Measurements from ENCODE around the gene HLF.

HLF gene

DNA sequence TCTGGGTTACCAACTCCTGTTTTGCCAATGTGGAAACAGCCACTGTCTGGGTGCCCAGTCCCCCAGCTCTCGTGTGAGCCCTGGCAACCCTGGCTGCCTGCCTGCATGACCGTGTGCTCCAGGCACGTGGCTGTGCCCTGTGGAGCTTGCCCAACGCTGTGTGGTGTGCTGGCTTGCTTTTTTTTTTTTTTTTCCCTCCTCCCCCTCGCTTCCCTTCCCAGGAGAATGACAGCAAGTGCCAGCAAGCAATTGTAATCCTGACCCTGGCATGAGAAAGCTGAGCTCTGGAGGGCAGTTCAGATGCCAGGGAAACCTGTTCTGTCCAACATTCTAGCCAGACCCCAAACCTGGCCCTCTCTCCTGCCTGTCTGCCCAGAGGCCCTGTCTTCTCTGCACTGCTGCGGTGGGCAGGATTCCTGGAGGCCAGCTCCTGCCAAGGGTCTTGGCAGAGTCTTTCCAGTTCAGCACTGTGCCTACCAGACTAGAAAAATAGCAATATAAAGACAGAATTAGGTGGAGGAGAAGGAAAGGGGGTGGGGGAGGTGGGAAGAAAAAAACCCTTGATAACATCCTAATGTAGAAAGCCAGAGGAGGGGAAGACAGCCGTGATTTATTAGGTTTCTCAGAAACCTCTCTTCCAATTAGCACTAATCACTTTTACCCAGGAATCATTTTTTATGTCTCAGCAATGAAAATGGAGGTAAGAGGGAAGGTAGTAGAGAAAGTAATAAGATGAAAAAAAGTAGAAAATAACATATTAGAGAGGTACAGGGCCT, 9.0 kb downstream of the HLF start:
- no peaks in the 10 kb centered on the region for H3K36me3 ChIP-seq (replicated peaks)
- no peak overlapping the region for H3K4me3 ChIP-seq (ENCODE audit: low read depth, low read length)
- DNase-seq: no peak
- in situ Hi-C loops (cut with HindIII; ENCODE audit: low pct_ligation_motif_present, low sequenced_read_pairs): no loop called here
- TF ChIP-seq, protein P1, sequence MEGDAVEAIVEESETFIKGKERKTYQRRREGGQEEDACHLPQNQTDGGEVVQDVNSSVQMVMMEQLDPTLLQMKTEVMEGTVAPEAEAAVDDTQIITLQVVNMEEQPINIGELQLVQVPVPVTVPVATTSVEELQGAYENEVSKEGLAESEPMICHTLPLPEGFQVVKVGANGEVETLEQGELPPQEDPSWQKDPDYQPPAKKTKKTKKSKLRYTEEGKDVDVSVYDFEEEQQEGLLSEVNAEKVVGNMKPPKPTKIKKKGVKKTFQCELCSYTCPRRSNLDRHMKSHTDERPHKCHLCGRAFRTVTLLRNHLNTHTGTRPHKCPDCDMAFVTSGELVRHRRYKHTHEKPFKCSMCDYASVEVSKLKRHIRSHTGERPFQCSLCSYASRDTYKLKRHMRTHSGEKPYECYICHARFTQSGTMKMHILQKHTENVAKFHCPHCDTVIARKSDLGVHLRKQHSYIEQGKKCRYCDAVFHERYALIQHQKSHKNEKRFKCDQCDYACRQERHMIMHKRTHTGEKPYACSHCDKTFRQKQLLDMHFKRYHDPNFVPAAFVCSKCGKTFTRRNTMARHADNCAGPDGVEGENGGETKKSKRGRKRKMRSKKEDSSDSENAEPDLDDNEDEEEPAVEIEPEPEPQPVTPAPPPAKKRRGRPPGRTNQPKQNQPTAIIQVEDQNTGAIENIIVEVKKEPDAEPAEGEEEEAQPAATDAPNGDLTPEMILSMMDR (IDR thresholded peaks at IDR 0.05; ENCODE audit: low read depth, low read length, missing control alignments): no peak
- no peak overlapping the region for H3K27ac ChIP-seq
- H3K27me3 ChIP-seq (replicated peaks): peaks cover 1% of the 10 kb centered on the region

DNA sequence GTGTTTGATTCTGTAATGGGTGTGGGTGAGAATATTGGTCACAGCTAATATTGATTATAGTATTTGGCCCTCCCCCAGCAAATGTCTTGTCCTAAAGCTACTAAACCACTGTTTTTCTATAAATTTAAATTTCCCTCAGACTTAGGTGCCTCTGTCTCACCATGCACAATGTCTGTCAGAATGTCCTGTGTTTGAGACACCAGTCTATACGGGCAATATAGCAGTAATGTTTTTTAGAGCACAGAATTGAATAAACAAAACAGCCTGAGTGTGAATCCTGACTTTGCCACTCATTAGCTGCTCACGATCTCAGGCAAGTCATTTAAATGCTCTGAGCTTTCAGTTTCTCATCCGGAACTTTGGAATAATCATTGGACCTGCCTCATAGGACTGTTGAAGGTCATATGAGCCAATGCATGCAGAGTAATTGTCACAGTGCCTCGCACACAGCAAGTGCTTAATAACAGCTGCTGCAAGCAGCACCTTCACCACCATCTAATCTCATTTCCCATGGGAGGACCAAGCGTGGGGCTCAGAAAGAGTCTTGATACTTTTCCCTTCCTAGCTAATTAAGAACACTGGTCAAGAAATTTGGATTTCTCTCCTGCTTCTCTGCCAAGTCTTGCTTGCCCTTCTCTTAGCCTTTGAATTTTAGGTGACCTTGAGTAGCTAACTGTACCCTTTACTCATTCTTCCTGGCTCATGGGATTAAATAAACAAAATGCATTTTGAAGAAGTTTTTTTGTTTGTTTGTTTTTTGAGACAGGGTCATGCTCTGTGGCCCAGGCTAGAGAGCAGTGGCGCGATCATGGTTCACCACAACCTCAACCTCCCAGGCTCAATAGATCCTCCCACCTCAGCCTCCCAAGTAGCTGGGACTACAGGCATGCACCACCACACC, 9.8 kb downstream of the HLF start:
- in situ Hi-C loops (cut with HindIII; ENCODE audit: low pct_ligation_motif_present, low sequenced_read_pairs): no loop called here
- H3K27ac ChIP-seq: no peak overlapping the region
- DNase-seq: no peak
- TF ChIP-seq, protein P1 (IDR thresholded peaks at IDR 0.05; ENCODE audit: low read depth, low read length, missing control alignments): no peak
- no peaks in the 10 kb centered on the region for H3K36me3 ChIP-seq (replicated peaks)
- no peaks in the 10 kb centered on the region for H3K27me3 ChIP-seq (replicated peaks)
- no peak overlapping the region for H3K4me3 ChIP-seq (ENCODE audit: low read depth, low read length)

DNA sequence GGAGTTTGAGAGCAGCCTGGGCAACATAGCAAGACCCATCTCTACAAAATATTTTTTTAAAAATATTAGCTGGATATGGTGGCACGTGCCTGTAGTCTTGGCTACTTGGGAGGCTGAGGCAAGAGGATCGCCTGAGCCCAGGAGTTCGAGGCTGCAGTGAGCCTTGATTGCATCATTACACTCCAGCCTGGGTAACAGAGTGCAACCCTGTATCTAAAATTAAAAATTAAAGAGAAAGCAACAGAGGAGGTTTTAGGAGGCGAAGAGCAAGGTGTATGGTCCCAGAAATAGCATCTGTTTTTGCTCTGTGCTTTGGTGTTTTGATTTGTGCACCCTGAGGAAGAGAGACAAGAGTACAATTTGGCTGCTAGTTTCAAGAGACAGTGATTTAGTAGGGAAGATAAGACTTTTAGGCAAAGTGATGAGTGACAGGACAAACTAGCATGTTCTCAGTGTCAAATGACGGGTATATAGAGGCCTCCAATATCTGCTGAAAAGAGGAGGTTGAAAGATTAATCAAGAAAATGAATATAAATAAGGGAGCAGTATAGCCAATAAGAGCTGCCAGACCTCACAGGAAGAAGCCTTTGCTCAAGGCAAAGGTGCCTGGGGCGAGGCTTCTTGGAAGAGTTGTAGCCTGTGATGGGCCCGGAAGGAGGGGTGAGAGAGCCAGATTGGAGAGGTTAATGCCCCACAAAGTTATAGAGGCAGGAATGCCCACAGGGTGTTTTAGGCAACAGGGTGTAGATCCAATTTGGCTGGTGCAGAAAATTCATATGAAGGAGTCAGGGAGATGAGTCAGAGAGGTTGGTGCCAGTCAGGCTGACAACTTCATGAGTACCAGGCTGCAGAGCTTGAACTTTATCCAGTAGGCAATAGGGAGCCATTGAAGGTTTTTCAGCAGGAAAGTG, 11.4 kb downstream of the HLF start:
- H3K4me3 ChIP-seq (ENCODE audit: low read depth, low read length): no peak overlapping the region
- no peak for DNase-seq
- in situ Hi-C loops (cut with HindIII; ENCODE audit: low pct_ligation_motif_present, low sequenced_read_pairs): no loop called here
- no peaks in the 10 kb centered on the region for H3K36me3 ChIP-seq (replicated peaks)
- no peak overlapping the region for H3K27ac ChIP-seq
- no peaks in the 10 kb centered on the region for H3K27me3 ChIP-seq (replicated peaks)
- TF ChIP-seq, protein P1 (IDR thresholded peaks at IDR 0.05; ENCODE audit: low read depth, low read length, missing control alignments): no peak

DNA sequence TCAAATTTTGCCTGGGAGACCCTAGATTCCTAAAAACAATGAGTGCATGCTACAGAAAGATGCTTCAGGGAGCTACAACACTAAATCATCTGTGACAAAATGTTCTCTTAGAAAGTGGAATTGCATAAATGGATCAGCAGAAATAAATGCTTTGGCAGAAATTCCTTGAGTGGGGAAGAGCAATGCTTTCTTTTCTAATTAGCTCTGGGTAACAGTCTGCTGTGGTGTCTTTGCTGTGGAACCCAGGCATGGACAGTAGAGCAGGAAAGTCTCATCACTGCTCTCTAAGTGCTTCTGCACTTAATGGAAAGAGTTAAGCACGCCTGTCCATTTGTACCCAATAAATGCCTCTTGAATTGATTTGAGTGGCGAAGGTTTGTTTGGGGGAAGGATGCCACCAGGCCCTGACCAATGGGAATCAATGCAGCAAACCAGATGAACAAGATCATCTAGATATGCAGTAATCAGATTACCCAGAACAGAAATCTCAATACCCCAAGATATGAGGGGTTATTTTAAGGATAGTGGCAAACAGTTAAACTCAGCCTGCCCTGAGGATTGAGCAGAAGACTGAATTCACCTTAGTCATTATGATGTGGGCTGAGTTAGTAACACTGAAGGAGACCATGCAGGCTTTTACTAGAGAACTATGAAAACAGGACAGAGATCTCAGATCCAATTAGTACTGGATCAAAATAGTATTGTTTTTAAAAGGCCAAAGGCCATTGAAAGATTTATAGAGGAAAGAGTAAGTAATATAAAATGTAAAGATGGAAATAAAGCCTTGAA, 13.6 kb downstream of the HLF start:
- Histone ChIP-seq H3K27me3 (replicated peaks) (no peaks in the 10 kb centered on the region), H3K27ac (no peak overlapping the region), H3K36me3 (replicated peaks) (no peaks in the 10 kb centered on the region), H3K4me3 (ENCODE audit: low read depth, low read length) (no peak overlapping the region)
- TF ChIP-seq, protein P1 (IDR thresholded peaks at IDR 0.05; ENCODE audit: low read depth, low read length, missing control alignments): no peak
- DNase-seq: no peak
- in situ Hi-C loops (cut with HindIII; ENCODE audit: low pct_ligation_motif_present, low sequenced_read_pairs): no loop called here

DNA sequence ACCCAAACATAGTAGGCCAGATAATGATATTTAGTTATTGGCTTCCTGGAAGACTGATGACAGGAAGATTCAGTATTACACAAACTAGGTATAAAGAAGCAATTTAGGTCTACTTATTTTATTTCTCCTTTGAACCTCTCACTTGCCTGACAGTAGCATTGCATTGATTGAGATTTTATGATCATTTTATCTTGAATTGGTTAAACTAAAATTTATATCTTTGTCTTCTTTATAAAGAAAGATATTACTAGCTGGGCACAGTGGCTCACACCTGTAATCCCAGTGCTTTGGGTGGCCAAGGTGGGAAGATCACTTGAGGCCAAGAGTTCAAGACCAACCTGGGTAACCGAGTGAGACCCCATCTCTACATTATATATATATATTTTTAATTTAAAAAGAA, 14.4 kb downstream of the HLF start:
- Histone ChIP-seq H3K36me3 (replicated peaks) (no peaks in the 10 kb centered on the region), H3K27me3 (replicated peaks) (no peaks in the 10 kb centered on the region), H3K4me3 (ENCODE audit: low read depth, low read length) (no peak overlapping the region), H3K27ac (no peak overlapping the region)
- TF ChIP-seq, protein P1 (IDR thresholded peaks at IDR 0.05; ENCODE audit: low read depth, low read length, missing control alignments): no peak
- in situ Hi-C loops (cut with HindIII; ENCODE audit: low pct_ligation_motif_present, low sequenced_read_pairs): no loop called here
- no peak for DNase-seq

Measured in brain microvascular endothelial cell (primary cell).